H1 (cell line): ENCODE results near the gene BPI. TPM values are rescaled to one million over a fixed set of nuclear protein-coding genes. Genes with fewer than 3 reads are reported as not detected.

Source experiments
- CTCF ChIA-PET: fragments of 300-600 bp; sonication (Branson Sonifier 250); formaldehyde crosslinking; loops from one replicate; lab custom pipeline; 2021; ENCODE audit not compliant: partially characterized antibody; lab: Charles Lee
- POLR2A ChIA-PET: fragments of 300-600 bp; sonication (Branson Sonifier 250); formaldehyde crosslinking; loops from one replicate; lab custom pipeline; 2021; ENCODE audit warnings: inconsistent platforms; ENCODE audit not compliant: partially characterized antibody; lab: Charles Lee
- DNase-seq, 2 experiments: peaks; one replicate each; pipeline versions ENCODE4 v3.0.0 to v3.0.0-alpha.2; 2010 to 2022; ENCODE audit warnings: low spot score in 2 of 2, low read depth in 1 of 2, mixed read lengths in 1 of 2
- FAIRE-seq: peaks from 2 replicates; lab custom pipeline; 2011; peaks lifted over from hg19 to GRCh38; lab: Jason Lieb, UNC
- H2AFZ ChIP-seq: 2 replicates; pipeline ENCODE4 v1.8.1; 2012; ENCODE audit warnings: low read length, inconsistent platforms
- H2AK5ac ChIP-seq: 2 replicates; pipeline ENCODE4 v1.6.1; 2013; ENCODE audit warnings: low read depth, low read length
- H2BK120ac ChIP-seq: replicated peaks from 2 replicates; pipeline ENCODE3; 2013; ENCODE audit warnings: low read depth, low read length, inconsistent platforms
- H2BK12ac ChIP-seq: 2 replicates; pipeline ENCODE4 v1.6.1; 2013; ENCODE audit warnings: low read depth, low read length
- H2BK15ac ChIP-seq: 2 replicates; pipeline ENCODE4 v1.6.1; 2013; ENCODE audit warnings: low read length
- H2BK20ac ChIP-seq: 2 replicates; pipeline ENCODE4 v1.6.1; 2013; ENCODE audit warnings: low read length
- H2BK5ac ChIP-seq: 2 replicates; pipeline ENCODE4 v1.6.1; 2013; ENCODE audit warnings: low read depth, low read length
- H3K14ac ChIP-seq: 2 replicates; pipeline ENCODE4 v1.6.1; 2013; ENCODE audit warnings: inconsistent platforms; ENCODE audit not compliant: insufficient read length
- H3K18ac ChIP-seq: 2 replicates; pipeline ENCODE4 v1.6.1; 2013; ENCODE audit warnings: low read length; ENCODE audit errors: extremely low read depth
- H3K23ac ChIP-seq: 2 replicates; pipeline ENCODE4 v1.6.1; 2013; ENCODE audit warnings: inconsistent platforms; ENCODE audit not compliant: insufficient read length
- H3K23me2 ChIP-seq: 2 replicates; pipeline ENCODE4 v1.6.1; 2013; ENCODE audit warnings: low read depth, low read length
- H3K27ac ChIP-seq: 2 replicates; pipeline ENCODE4 v1.6.1; 2011; ENCODE audit warnings: low read depth, low read length, inconsistent platforms
- H3K27me3 ChIP-seq, 4 experiments: replicated peaks in 1 of 4; 1 replicate in 1 of 4; 2 replicates in 3 of 4; pipeline versions ENCODE4 v1.6.1 to v1.8.1; 2011 to 2013; ENCODE audit warnings: low read length in 3 of 4, mild to moderate bottlenecking in 3 of 4, inconsistent platforms in 2 of 4, mixed read lengths in 2 of 4, moderate library complexity in 1 of 4; ENCODE audit not compliant: control insufficient read depth in 3 of 4, insufficient read depth in 3 of 4; ENCODE audit errors: extremely low read depth in 1 of 4
- H3K36me3 ChIP-seq, 4 experiments: 2 replicates each; pipeline versions ENCODE4 v1.6.1 to v1.8.1; 2011 to 2013; ENCODE audit warnings: mild to moderate bottlenecking in 4 of 4, low read length in 3 of 4, moderate library complexity in 2 of 4, control low read depth in 1 of 4, inconsistent platforms in 1 of 4; ENCODE audit not compliant: insufficient read depth in 4 of 4, control insufficient read depth in 2 of 4
- H3K4ac ChIP-seq: replicated peaks from 2 replicates; pipeline ENCODE3; 2013; ENCODE audit warnings: low read length, low read depth, mixed read lengths, inconsistent platforms; ENCODE audit not compliant: insufficient read length
- H3K4me1 ChIP-seq, 4 experiments: replicated peaks in 1 of 4; 1 replicate in 1 of 4; 2 replicates in 3 of 4; pipeline versions ENCODE4 v1.6.1 to v1.8.1; 2011 to 2013; ENCODE audit warnings: low read length in 3 of 4, inconsistent platforms in 2 of 4, mixed read lengths in 1 of 4; ENCODE audit not compliant: insufficient read depth in 4 of 4, control insufficient read depth in 3 of 4
- H3K4me2 ChIP-seq, 2 experiments: 2 replicates each; pipeline versions ENCODE4 v1.6.1 to v1.8.1; 2011 to 2013; ENCODE audit warnings: low read depth in 2 of 2, low read length in 2 of 2, control low read depth in 1 of 2, inconsistent platforms in 1 of 2, mild to moderate bottlenecking in 1 of 2; ENCODE audit not compliant: insufficient read depth in 1 of 2
- H3K4me3 ChIP-seq, 4 experiments: fragments of 200-600, 300-600 bp in 1 of 4; sonication (generic), shearing (Covaris generic), sonication (Bioruptor Twin) in 1 of 4; 2 replicates each; pipeline versions ENCODE4 v1.5.1 to v1.8.1; 2011 to 2016; ENCODE audit warnings: low read length in 4 of 4, low read depth in 3 of 4, control low read depth in 2 of 4, inconsistent platforms in 2 of 4, mild to moderate bottlenecking in 2 of 4, mixed read lengths in 1 of 4, moderate library complexity in 1 of 4; ENCODE audit not compliant: insufficient read depth in 2 of 4; ENCODE audit errors: extremely low read depth in 1 of 4
- H3K56ac ChIP-seq: replicated peaks from 2 replicates; pipeline ENCODE3; 2013; ENCODE audit warnings: low read depth, mild to moderate bottlenecking, mixed read lengths, low read length, inconsistent platforms; ENCODE audit not compliant: insufficient read length
- H3K79me1 ChIP-seq: 2 replicates; pipeline ENCODE4 v1.6.1; 2013; ENCODE audit warnings: low read depth, low read length, control low read depth
- H3K79me2 ChIP-seq, 2 experiments: 2 replicates each; pipeline versions ENCODE4 v1.6.1 to v1.8.1; 2012 to 2013; ENCODE audit warnings: low read length in 2 of 2, mild to moderate bottlenecking in 2 of 2, inconsistent platforms in 1 of 2; ENCODE audit not compliant: insufficient read depth in 2 of 2, control insufficient read depth in 1 of 2
- H3K9ac ChIP-seq, 4 experiments: replicated peaks in 1 of 4; 1 replicate in 1 of 4; 2 replicates in 3 of 4; pipeline versions ENCODE4 v1.6.1 to v1.8.1; 2011 to 2013; ENCODE audit warnings: low read depth in 3 of 4, low read length in 3 of 4, control low read depth in 2 of 4, mild to moderate bottlenecking in 2 of 4, moderate library complexity in 2 of 4, inconsistent platforms in 1 of 4; ENCODE audit errors: extremely low read depth in 1 of 4
- H3K9me3 ChIP-seq, 2 experiments: 2 replicates each; pipeline versions ENCODE4 v1.6.1 to v1.8.1; 2012 to 2013; ENCODE audit warnings: mild to moderate bottlenecking in 2 of 2, moderate library complexity in 2 of 2, control low read depth in 1 of 2, inconsistent platforms in 1 of 2, low read depth in 1 of 2, low read length in 1 of 2, mixed read lengths in 1 of 2; ENCODE audit not compliant: insufficient read depth in 2 of 2
- H4K20me1 ChIP-seq, 2 experiments: replicated peaks in 1 of 2; 2 replicates each; pipeline versions ENCODE3 to v1.8.1; 2011 to 2013; ENCODE audit warnings: inconsistent platforms in 2 of 2, low read length in 2 of 2, mild to moderate bottlenecking in 1 of 2; ENCODE audit not compliant: insufficient read depth in 2 of 2, control insufficient read depth in 1 of 2
- H4K5ac ChIP-seq: 2 replicates; pipeline ENCODE4 v1.6.1; 2013; ENCODE audit warnings: low read length, low read depth, mixed read lengths, inconsistent platforms; ENCODE audit not compliant: insufficient read length
- H4K8ac ChIP-seq: 2 replicates; pipeline ENCODE4 v1.8.0; 2013; ENCODE audit warnings: mild to moderate bottlenecking, moderate library complexity, low read length, inconsistent platforms; ENCODE audit not compliant: insufficient read depth; ENCODE audit errors: extremely low read depth
- H4K91ac ChIP-seq: replicated peaks from 2 replicates; pipeline ENCODE3; 2013; ENCODE audit warnings: low read length, mixed read lengths, inconsistent platforms; ENCODE audit not compliant: insufficient read length
- GABPA ChIP-seq: IDR thresholded peaks from 2 replicates; pipeline ENCODE4 v1.6.1; 2011; ENCODE audit warnings: mild to moderate bottlenecking, low read length, moderate library complexity, borderline replicate concordance; ENCODE audit not compliant: insufficient read depth
- SUZ12 ChIP-seq: fragments of 200-600 bp; sonication (generic); IDR thresholded peaks from 2 replicates; pipeline ENCODE4 v1.6.1; 2012; ENCODE audit warnings: mild to moderate bottlenecking, inconsistent platforms, low read length, moderate library complexity, mixed read lengths
- WGBS, 2 experiments: shearing (Covaris generic) in 1 of 2; methylation state at CpG; one replicate each; pipeline versions ENCODE4 v1.1.6 to v1.1.7; 2013 to 2015; ENCODE audit warnings: low lambda C conversion rate in 2 of 2, mixed read lengths in 2 of 2, inconsistent platforms in 1 of 2, low coverage in 1 of 2, missing lambda C conversion rate in 1 of 2; ENCODE audit not compliant: insufficient replicate concordance in 2 of 2, insufficient coverage in 1 of 2, insufficient read length in 1 of 2; ENCODE audit errors: extremely low coverage in 1 of 2, missing lambda C conversion rate in 1 of 2; 5-methylcytosine and 5-hydroxymethylcytosine counted together
- polyA plus RNA-seq, 7 experiments: library from polyadenylated mRNA; depleted of rRNA in 3 of 7; stranded (reverse) in 5 of 7; unstranded in 2 of 7; fragments of >200 nt in 5 of 7; fragments of 200-250 nt in 2 of 7; gene quantifications; 1 replicate in 5 of 7; 2 replicates in 1 of 7; 4 replicates in 1 of 7; pipeline versions ENCODE4 v1.2.1 to v1.2.3, GENCODE V29; 2011 to 2013; ENCODE audit warnings: missing spikeins in 2 of 7, mixed read lengths in 2 of 7
- total RNA-seq: library from RNA; stranded (reverse); fragmentation: NEBNext Ultra II Directional; extraction: Animal tissue kit (Norgen Biotek cat#: 25700); gene quantifications from 2 replicates; pipeline ENCODE4 v1.2.1, GENCODE V29; 2021

The BPI gene
- total and polyA plus RNA-seq, 2 of the 8 experiments (the other 6 are each of a cell fraction or from before 2014, with no cell fraction given), result not detected

GRCh38 chr20:38346741-38347140 lies 42.8 kb downstream of the BPI start:
- Histone ChIP-seq H2BK12ac (no peak overlapping the region; the same call in 1 of the 2 replicates), H2BK5ac (no peak overlapping the region), H2BK120ac (no peak overlapping the region), H3K4me1 (peaks cover 8 to 18% (median 10%) of the 10 kb centered on the region in 4 experiments), H3K36me3 (no peaks in the 10 kb centered on the region), H4K91ac (peak overlapping the region; percentile 9), H4K8ac (no peak overlapping the region), H2BK15ac (peak overlapping the region; percentile 65; the same call in 1 of the 2 replicates), H3K9ac (no peak overlapping the region), H4K5ac (no peak overlapping the region), H3K79me1 (no peaks in the 10 kb centered on the region), H3K14ac (no peak overlapping the region), H3K56ac (no peak overlapping the region), H2AK5ac (no peak overlapping the region), H3K27me3 (no peaks in the 10 kb centered on the region), H2BK20ac (no peak overlapping the region), H3K9me3 (no peaks in the 10 kb centered on the region), H3K79me2 (no peaks in the 10 kb centered on the region), H3K4me2 (no peak overlapping the region), H3K27ac (no peak overlapping the region), H3K4me3 (no peak overlapping the region), H3K23ac (no peak overlapping the region), H2AFZ (no peak overlapping the region), H3K18ac (no peak overlapping the region), H3K4ac (peak overlapping the region; percentile 15), H4K20me1 (no peaks in the 10 kb centered on the region), H3K23me2 (no peaks in the 10 kb centered on the region)
- 91% methylated on average over 4 of the region's 4 CpGs; no CpG with 5 or more reads in 1 of the 2 experiments for WGBS, 2 experiments
- CTCF ChIA-PET, result interaction anchor here (0.7 to 22.1 kb wide), 7 partner anchors 8 to 173 kb away, joined by 3 to 390 read pairs (median 4); no protein-coding TSS in a partner anchor
- FAIRE-seq, result no peak
- TF ChIP-seq SUZ12, result no peak
- no peak for TF ChIP-seq GABPA
- POLR2A ChIA-PET, result no interaction called here
- no peak for DNase-seq
